NCI-H1417 (cell line): ENCODE results near the gene PTPRC.

Experiments used
- DNase-seq, 3 experiments: peaks; one replicate each; lab custom pipeline; 2025; lab: John Stamatoyannopoulos, UW

Gene PTPRC

DNA sequence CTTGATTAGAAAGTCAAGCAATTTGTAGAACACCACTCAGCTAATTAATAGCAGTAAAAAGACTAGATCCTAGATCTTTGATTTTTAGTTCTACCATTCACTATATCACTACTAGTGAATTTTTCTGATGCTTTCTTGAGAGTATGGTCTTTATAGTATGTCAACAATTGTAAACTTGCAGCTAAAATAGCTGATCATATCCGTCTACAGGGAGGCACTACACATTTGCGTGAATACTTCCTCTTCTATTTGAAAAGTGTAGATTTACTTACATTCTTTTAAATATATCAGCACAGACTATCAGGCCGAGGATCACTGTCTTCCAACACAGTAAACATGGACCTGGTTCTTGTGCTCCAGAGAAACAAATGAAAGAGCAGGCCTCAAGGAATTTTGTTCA is 18.6 kb upstream of the PTPRC start:
- no peak for DNase-seq

DNA sequence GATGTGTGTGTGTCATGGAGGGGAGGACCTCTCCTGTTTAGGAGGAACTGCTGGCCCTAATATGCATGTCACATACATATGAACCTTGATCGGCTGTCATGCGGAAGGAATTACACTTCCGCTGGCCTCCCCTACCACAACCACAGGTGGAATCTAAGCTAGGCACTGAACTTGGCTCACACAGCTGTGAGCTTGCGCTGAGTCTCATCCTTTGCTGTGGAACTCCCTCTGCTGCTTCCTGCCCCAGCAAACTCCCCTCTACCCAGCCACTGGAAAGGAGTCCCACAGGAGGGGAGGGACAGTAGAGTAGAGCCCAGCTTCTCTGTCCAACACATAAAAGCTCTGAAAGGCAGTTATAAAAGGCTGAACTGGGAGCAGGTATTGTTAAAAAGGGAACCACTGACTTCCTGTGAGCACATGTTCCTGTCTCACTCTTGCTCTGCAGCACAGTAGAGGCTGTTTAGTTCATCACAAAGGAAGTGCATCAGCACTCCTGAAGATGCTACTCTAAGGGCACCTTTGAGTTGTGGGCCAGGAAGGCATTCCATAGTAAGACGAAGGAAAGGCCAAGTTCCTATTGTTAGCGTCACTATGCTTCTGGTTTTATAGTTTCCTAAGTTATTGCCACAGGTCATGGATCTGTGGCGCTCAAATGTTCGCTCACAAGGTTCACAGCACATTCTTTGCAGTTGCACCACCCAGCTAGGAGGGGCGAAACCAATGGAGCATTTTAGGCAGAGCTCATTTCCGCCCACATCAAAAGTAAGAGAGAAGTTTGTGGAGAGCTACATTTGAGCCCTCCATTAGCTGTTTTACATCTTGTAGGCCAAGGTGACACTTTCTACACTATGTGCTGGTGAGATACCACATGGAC is 17.7 kb upstream of the PTPRC start:
- DNase-seq, result no peak

DNA sequence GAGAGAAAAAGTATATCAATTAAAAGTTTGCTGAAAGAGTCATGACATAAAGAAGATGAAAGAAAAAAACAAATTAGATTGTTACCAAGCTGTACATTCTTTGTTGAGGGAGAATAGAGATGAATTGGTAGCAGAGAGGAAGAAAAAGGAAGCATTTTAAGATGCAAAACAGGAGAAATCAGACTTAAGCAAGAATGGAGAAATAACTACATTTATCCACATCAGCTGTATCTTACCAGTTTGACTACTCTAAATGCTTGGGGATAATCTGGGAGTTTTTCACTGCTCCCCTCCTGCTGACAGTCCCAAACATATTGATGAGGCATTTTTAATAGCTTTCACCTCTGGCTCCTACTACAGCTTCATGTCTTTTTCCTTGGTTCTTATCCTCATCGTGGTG is 16.8 kb upstream of the PTPRC start:
- DNase-seq, result no peak

DNA sequence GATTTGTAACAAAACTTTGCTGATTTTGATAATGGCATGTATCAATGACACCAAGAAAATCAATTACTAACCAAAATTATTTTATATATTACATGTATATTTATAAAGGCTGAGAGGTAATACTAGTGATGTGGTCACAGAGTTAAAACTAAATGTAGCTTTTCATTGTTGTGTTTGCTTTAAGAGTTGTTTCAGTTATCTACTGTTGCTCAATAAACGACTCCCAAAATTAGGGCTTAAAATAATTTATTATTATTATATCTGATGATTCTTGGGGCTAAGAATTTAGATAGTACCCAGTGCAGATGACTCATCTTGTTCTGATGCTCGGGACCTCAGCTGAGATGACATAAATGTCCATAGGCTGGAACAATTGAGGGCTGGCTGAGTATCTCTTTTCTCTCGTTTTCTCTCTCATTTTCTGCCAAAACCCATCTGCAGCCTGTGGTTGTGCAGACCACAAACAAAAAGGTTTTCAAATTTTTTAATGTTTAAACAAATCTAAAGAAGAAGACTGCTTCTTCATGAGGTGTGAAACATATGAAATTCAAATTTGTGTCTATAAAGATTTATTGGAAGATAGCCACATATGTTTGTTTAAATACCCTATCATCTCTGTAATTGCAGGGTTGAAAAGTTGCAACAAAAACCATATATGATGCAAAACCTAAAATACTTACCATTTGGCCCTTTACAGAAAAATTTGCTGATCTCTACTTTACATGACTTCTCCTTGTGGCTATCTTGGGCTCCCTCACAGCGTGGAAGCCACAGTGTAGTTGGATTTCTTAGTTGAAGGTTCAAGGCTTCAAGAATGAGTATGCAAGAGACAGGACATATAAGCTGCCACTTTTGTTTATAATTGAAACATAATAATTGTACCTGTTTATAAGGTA is 14.8 kb upstream of the PTPRC start:
- no peak for DNase-seq

DNA sequence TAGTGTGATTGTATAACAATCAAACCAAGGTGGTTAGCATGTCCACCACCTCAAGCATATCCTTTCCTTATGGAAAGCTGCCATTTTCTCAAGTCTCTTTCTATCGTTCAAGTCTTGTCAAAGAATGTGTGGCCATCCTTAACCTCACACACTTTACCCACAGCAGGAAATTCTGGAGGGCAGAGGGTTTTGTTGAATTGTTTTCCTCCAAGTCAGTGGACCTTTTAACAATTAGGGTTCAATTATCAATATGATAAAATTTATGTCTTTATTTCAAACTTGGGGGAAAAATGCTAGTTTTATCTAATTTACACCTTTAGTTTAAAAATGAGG is 14.2 kb upstream of the PTPRC start:
- DNase-seq, result no peak

DNA sequence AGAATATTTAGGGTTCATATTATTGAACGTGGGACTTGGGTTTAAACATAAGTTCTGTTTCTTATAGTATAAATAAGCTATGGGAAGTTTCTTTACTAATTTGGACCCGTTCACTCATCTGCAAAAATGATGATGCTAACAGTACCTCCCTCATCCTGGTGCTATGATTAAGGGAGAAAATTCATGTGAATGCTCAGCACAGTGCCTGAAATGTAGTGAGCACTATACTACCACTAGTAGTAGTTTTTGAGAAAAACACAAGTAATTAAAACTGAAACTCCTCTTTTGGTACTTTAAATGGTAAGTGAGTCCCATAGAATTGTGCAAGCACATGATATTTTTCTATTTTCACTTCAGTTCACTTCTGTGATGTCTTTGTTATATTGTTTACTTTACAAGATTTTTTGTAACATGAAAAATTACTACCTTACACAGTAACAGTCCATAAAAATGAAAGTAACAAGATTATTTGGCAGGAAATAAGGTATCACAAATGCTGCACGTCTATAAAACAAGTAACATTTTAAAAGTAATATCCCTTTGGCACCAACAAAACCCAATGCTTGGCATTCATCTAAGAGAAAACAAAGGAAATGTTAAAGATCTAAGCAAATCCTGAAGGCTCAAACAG is 11.3 kb upstream of the PTPRC start:
- DNase-seq, result no peak

DNA sequence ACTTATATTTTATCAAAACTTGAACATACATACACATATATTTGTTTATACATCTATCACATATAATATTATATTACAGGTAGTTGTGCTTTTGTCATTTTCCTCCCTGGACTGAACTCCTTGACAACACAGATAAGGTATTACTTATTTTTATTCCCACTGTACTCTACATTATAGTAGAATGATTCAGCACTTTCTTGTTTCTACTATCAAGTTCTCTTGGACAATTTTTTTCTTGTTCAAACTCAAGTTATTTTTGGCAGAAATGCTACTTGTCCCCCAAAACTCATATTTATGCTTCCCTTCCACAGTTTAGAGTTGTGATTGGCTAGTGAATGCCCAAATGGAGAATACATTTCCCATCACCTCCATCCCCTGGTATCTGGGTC is 10.8 kb upstream of the PTPRC start:
- no peak for DNase-seq

DNA sequence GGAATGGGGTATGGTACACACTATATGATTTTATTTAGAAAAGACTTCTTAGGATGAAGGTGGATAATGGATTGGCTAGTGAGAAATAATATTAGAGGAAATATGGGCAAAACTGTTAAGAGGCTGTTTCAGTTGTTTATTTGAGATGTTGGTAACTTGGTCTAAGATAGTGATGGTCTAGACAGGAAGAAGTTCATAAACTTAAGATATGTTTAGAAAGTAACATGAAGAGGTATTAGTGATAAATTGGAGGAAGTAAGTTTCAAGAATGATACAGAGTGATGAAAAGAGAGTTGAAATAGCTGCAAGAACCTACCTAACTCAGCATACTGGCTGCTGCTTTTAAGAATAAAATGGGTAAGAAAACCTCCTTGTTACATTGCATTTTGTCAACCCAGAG is 9.2 kb upstream of the PTPRC start:
- no peak for DNase-seq

DNA sequence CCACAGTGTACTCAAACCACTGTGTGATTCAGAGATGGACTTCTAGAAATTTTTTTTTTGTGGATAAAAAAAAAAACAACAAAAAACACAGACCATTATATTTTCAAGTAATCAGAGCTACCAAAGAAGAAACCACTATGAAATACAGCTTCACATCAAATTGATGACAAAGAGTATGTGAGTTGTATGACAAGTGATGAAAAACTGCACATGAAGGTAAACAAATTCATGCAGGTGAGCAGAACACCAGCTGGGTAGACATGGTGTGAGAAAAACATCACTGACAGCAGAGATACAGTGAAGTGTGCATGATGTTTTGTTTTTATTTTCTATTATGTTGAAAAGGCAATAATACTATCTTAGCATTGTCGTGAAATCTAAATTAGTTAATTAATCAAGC is 8.0 kb upstream of the PTPRC start:
- peak in 2 of 3 experiments; percentile 22 to 80 for DNase-seq

DNA sequence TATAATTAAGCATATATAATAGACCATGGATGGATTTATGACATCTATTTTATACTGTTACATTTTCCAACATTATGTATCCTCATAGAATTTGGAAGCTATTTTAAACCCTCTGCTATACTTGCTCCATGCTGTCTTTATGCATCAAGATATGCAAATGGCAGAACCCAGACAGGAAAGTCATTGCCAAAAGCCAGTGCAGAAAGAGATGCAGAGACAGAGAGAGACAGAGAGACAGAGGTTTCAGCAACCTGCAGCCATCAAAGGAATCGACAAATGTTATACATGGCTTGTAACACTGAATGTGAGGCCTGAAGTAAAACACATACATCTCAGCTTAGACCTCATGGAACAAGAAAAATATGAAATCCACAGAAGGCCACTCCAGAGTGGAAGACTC is 7.5 kb upstream of the PTPRC start:
- DNase-seq, result peak in 1 of 3 experiments; percentile 8

DNA sequence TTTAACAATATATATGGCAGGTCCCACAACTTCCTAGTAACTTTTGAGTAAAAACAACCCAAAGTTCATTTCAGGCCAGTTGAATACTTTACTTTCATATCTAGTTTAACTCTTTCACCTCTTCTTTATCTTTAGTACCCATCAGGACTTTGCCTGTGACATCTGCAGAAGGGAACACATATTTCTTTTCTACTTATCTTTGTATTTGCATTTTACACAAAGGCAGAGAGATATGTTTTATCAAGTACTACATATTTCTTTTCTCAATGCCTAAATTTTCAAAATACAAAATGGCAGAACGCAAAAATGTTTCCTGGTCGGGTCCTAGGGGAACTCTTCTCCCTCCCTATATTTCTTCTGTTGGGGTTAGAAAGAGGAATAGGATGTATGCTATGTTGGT is 6.8 kb upstream of the PTPRC start:
- no peak for DNase-seq

DNA sequence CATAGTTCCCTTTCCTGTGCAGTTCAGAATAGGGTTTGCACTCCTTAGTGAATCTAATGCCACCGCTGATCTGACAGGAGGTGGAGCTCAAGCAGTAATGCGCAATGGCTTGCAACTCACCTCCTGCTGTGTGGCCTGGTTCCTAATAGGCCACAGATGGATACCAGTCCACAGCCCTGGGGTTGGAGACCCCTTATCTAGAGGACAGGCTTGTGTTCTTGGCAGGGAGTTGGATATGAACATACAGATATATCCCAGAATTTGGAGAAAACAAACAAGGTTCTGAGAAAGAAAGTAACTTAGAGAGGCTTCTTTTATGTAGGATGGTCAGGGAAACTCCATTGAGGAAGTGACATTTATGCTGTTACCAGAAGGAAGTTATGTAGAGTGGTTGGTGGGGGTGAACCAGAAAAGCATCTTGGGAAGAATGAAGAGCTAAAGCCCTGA is 5.1 kb upstream of the PTPRC start:
- no peak for DNase-seq

DNA sequence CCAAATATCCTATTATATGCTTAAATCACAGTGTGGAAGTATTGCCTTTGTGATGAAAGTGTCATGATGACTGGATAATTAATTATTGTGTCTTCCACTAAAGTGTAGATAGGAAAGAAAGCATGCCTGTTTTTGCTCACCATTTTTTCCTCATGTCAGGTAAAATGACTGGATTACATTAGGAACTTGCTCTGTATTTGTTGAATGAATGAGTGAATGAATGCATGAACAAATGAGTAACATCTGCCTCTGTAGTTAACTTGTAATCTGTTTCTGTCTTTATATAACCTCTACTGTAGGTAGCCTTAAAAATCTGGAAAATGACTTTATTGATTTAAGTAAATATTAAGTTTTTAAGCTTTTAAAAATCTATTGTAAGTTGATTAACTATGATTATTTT is 2.9 kb upstream of the PTPRC start:
- DNase-seq, result no peak

DNA sequence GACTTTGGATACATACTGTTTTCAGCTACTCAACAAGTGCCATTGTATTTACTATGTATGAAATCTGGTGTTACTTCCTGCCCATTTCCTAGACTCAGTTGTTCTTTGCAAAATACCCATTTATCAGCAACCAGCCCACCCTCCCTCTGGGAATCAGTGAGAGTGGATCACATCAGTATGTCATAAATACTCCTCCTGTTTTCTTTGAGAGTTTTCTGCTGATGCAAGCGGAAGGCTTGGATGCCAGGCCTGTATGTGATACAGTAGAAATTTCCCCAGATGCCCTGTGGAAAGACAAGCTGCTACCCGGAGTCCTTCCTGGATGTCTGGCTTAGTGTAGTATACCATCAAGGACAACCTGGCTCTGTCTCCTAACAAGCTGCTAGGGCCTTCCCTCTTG is 2.4 kb upstream of the PTPRC start:
- DNase-seq, result no peak

DNA sequence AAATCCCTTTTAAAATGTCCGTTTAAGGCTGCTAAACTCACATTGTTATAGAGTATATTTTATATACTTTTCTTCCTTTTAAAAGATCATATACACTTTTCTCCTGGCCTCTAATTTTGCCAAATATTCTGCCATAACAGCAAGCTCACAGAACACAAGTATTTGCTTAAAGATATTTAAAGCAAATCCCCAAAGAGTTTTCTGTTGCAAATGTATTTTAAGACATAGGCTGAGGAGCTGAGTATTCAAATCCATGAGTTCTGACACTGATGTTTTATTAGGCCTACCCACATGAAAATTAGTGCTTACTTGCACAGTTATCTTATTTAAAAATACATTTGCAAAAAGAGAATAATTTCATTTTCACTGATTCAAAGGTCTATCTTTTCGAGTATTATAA is 1.7 kb upstream of the PTPRC start:
- DNase-seq, result no peak

DNA sequence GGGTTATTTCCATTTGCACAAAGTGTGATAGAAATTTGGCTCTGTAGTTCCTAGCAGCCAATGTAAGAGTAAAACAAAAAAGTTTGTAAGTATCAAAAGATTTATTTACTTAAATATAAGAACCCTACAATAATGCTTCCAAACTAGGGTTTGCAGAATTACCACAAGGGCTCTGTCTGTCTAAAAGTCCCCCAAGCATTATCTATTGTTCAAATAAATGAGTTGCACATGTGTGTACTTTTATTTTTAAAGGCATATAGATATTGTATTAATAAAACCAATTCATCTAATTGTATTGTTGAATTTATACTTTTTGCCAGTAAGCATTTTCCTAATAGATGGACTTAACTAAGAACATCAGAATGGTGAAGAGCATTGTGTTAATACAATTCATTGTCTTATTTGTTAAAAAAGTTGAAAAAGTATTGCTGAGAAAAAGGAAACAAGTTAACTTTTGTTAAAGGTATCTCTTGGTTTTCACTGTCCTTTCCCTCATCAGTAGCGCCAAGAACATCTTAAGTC is 863 bp upstream of the PTPRC start:
- no peak for DNase-seq

DNA sequence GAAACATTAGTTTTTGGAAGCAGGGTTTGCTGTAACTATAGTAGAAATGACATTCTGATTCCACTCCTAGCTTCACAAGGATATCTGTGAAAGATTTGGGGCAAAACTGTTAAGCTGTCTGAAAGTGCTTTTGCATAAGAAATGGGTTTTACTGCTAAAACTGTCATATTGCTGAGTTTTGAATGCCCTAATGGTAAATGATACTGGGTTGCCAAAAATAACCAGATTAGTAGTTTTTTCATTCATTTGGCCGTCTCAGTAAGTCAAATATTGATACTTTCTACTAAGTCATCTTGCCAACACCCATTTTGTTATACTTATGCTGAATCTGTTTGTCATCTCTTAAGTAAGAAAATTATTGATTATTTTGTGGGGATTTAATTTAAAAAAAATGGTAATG is 399 bp upstream of the PTPRC start:
- no peak for DNase-seq

DNA sequence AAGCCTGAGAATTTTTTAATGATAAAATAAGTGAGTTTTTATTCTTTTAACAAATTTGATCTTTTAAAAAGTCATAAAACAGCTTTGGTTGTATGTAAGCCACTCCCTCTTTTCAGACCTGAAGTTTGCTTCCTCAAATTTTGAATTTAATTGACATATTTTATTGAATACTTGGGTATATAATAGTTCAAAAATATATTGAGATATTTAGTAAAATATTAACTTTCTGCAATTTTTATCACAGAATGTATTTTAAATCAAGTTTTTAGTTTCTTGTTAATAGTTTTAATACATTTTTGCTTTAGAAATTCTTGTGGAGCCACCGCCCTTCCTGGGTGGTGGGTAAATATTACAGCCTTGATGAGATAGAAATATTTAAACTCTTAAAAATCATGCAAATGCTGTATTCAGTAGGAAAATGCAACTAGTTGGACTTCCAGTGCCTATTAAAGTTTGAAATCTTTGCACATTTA is 867 bp downstream of the PTPRC start:
- DNase-seq, result no peak

DNA sequence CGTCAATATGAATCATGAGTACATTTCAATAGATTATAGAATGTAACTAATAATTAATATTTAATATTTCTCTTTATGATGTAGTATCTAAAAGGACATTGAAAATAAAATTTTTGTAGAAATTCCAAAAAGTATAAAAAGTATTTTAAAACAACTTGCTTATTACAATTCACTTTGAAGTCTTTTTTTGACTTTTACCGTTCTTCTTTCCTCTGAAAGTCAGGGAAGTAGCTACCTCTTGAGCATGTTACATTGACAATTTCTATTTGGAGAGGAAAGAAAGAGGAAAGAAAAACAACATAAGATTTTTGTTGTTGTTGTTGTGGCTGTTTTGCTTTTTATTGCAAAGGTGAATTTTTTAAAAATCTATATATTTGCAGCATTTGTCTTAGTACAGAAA is 1.3 kb downstream of the PTPRC start:
- no peak for DNase-seq

DNA sequence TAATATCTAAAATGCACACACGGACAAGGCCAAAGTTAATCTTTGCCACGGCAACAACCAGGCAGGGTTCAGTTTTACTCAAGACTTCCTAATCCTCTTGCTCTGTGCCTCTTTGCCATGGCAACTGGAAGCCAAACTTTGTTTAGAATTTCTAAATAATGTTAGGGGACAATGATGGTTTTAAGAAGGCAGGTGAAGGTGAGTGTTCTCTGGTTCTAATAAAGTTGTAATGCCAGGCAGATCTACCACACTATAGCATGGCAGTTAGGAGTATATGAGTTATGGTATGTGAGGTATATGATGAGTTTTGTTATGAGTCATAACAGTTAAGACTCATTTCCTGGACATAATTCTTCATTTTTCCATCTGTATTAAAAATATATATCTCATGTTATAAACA is 2.7 kb downstream of the PTPRC start:
- no peak for DNase-seq

DNA sequence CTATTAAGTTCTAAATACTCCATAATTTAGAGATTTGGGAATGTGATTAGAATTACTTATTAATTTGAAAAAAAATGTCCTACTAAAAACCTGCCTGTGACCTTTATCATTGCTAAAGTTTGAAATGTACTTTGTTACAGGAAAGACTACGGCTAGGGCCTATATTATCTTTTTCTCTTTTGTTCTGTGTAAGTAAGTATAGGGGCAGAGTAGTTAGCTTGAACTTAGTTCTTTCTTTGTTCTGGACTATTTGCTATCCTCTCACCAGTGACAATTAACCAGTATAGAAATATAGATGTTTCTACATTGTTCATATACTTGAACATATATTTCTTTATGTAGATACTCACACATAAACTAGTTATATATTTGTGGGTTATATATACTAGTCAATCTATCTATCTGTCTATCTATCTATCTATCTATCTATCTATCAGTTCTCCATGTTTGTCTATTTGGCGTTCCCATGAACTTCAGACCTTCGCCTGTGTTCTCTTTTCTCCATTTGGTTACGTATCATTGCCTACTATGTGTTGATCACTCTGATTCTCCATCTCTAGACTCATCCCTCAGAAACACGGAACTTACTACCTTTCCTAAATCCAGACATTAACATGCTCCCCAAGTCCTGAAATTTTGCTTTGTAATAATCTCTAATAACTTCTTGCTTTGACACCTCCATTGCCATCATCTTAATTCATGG is 3.3 kb downstream of the PTPRC start:
- DNase-seq, result no peak

DNA sequence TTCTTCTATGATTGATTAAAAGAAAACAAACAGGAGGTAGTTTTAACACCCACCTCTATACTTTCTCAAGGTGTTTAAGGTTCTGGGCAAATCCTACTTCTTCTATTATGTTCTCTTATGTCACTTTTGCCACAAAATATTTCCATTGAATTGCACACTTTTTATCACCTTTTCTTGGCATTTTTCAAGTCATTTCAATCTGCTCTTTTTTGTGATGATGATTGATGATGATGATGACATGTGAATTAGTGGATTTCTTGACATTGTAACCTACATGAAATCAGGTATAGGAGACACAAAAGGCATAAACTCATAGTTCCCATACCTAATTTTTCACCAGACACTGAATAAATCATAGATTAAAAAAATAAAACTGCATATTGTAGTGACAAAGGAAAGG is 4.1 kb downstream of the PTPRC start:
- DNase-seq, result no peak
